GM19455 (cell line): ENCODE results near the gene KCNK16.

Source experiments
- ATAC-seq: cut with Tn5 transposase; IDR thresholded peaks from one replicate; pipeline ENCODE4 v1.9.1; 2021; ENCODE audit not compliant: unreplicated experiment

KCNK16 gene

GRCh38 chr6:39281312-39281980 lies 41.1 kb downstream of the KCNK16 start:
- no peak for ATAC-seq

- no peak for ATAC-seq
Observed at GRCh38 chr6:39280247-39280731, 42.2 kb downstream of the KCNK16 start.

GRCh38 chr6:39279539-39279938 lies 43.0 kb downstream of the KCNK16 start:
- ATAC-seq, result no peak

GRCh38 chr6:39276379-39276995 lies 46.0 kb downstream of the KCNK16 start:
- ATAC-seq, result no peak

- no peak for ATAC-seq
Observed at GRCh38 chr6:39274903-39275302, 47.6 kb downstream of the KCNK16 start.

GRCh38 chr6:39274471-39274870 lies 48.0 kb downstream of the KCNK16 start:
- ATAC-seq, result no peak

GRCh38 chr6:39273406-39273821 lies 49.1 kb downstream of the KCNK16 start:
- ATAC-seq, result no peak

GRCh38 chr6:39269961-39270360 lies 52.5 kb downstream of the KCNK16 start:
- no peak for ATAC-seq

- no peak for ATAC-seq
Observed at GRCh38 chr6:39268721-39269120, 53.8 kb downstream of the KCNK16 start.

- no peak for ATAC-seq
Observed at GRCh38 chr6:39268171-39268570, 54.3 kb downstream of the KCNK16 start.

GRCh38 chr6:39266782-39267355 lies 55.6 kb downstream of the KCNK16 start:
- no peak for ATAC-seq

GRCh38 chr6:39266375-39266774 lies 56.1 kb downstream of the KCNK16 start:
- ATAC-seq, result no peak
